ENCODE data around the gene PKM. TPM values are rescaled to one million over a fixed set of nuclear protein-coding genes. Genes with fewer than 3 reads are reported as not detected.

The PKM gene
- total and polyA plus RNA-seq, 2 donors (not counting 1 experiment from before 2014, with no cell fraction given) = 1,892 to 2,521 TPM

DNA sequence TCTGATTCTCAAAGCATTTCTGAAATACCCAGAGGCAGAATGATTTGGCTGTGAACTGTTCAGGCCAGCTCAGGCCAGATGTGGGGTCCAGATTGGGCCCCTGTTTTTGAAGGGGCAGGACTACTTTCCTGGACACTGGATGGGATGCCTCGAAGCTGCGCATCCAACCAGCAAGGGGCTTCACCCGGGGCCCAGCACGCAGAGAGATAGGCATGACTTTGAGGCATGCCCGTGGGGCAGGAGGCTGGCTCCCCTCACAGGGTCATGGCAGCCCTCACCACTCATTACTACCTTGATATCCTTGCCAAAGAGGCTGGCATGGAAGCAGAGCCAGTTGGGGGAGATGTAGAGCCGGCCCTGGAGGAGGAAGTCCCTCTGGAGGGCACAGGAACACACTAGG is 63.5 kb downstream of the PKM start:
- H3K9me3 ChIP-seq (ENCODE audit: control insufficient read depth, insufficient read depth, low read depth, low read length) = no peaks in the 10 kb centered on the region

DNA sequence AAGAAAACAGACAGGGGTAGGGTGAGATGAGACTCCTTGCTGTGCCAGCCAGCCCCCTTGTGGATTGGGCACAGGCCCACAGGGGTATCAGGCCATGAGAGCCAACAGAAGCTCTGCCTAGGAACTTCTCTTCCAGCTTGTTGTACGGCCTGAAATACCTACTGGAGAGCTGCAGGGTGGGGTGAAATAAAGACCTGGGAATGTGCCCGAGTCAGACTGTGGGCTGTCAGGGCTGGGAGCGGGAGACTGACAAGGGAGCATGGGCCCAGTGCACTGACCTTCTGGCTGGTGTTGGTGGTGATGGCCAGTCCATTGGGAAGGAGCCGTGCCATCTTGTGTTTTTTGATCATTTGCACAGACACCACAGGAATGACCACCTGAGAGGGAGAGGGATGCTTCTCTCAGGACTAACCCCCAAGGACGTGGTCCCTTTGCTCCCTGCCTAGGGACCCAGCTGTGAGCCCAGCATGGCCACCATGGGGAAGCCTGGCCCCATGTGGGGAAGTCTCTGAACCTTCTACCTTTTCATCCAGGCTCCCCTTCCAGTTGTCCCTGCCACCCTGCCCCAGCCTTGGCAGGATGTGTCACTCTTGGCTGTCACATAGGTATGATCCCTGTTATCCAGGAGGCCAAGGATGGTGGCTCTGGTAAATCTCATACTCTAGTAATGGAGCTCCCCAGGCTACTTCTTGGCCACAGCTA is 64.1 kb downstream of the PKM start:
- no peaks in the 10 kb centered on the region for H3K36me3 ChIP-seq (ENCODE audit: control insufficient read depth, insufficient read depth, low read length)
- no peak for DNase-seq (ENCODE audit: low read depth in 2 of 2)
- H3K27ac ChIP-seq (ENCODE audit: insufficient read depth, low read length) = no peak overlapping the region
- H3K9ac ChIP-seq (ENCODE audit: insufficient read depth, low read length) = no peak overlapping the region
- H2AFZ ChIP-seq (ENCODE audit: low read length) = no peak overlapping the region
- H3K79me2 ChIP-seq (ENCODE audit: control insufficient read depth, insufficient read depth, low read length) = no peaks in the 10 kb centered on the region
- no peaks in the 10 kb centered on the region for H4K20me1 ChIP-seq (ENCODE audit: control insufficient read depth, extremely low read depth, insufficient read depth, low read length)
- no peak overlapping the region for H3K4me2 ChIP-seq (ENCODE audit: extremely low read depth, insufficient read depth, low read length)
- H3K4me3 ChIP-seq (replicated peaks in 1 of 4; ENCODE audit: control extremely low read depth in 1 of 4, insufficient read depth in 1 of 4, low read depth in 3 of 4, low read length in 4 of 4) = no peak overlapping the region
- TF ChIP-seq, protein P1, sequence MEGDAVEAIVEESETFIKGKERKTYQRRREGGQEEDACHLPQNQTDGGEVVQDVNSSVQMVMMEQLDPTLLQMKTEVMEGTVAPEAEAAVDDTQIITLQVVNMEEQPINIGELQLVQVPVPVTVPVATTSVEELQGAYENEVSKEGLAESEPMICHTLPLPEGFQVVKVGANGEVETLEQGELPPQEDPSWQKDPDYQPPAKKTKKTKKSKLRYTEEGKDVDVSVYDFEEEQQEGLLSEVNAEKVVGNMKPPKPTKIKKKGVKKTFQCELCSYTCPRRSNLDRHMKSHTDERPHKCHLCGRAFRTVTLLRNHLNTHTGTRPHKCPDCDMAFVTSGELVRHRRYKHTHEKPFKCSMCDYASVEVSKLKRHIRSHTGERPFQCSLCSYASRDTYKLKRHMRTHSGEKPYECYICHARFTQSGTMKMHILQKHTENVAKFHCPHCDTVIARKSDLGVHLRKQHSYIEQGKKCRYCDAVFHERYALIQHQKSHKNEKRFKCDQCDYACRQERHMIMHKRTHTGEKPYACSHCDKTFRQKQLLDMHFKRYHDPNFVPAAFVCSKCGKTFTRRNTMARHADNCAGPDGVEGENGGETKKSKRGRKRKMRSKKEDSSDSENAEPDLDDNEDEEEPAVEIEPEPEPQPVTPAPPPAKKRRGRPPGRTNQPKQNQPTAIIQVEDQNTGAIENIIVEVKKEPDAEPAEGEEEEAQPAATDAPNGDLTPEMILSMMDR (conservative IDR thresholded peaks at IDR 0.05 in 1 of 2, IDR thresholded peaks at IDR 0.05 in 1 of 2; ENCODE audit: low read depth in 1 of 2, low read length in 2 of 2) = no peak
- TF ChIP-seq EZH2 (IDR thresholded peaks at IDR 0.05; ENCODE audit: low read length, missing control alignments) = no peak
- peaks cover 3% of the 10 kb centered on the region for H3K27me3 ChIP-seq (ENCODE audit: control insufficient read depth, insufficient read depth, low read length)
- H3K9me3 ChIP-seq (ENCODE audit: control insufficient read depth, insufficient read depth, low read depth, low read length) = no peaks in the 10 kb centered on the region
- H3K4me1 ChIP-seq (ENCODE audit: control insufficient read depth, extremely low read depth, insufficient read depth, low read length) = no peaks in the 10 kb centered on the region

More for the DNA sequence above, 63.5 kb downstream of the PKM start:
- Histone ChIP-seq H3K27ac (ENCODE audit: insufficient read depth, low read length) (no peak overlapping the region), H3K79me2 (ENCODE audit: control insufficient read depth, insufficient read depth, low read length) (no peaks in the 10 kb centered on the region), H3K4me3 (replicated peaks in 1 of 4; ENCODE audit: control extremely low read depth in 1 of 4, insufficient read depth in 1 of 4, low read depth in 3 of 4, low read length in 4 of 4) (no peak overlapping the region), H3K27me3 (ENCODE audit: control insufficient read depth, insufficient read depth, low read length) (peaks cover 3% of the 10 kb centered on the region), H4K20me1 (ENCODE audit: control insufficient read depth, extremely low read depth, insufficient read depth, low read length) (no peaks in the 10 kb centered on the region), H3K4me1 (ENCODE audit: control insufficient read depth, extremely low read depth, insufficient read depth, low read length) (no peaks in the 10 kb centered on the region), H3K36me3 (ENCODE audit: control insufficient read depth, insufficient read depth, low read length) (no peaks in the 10 kb centered on the region), H3K9ac (ENCODE audit: insufficient read depth, low read length) (no peak overlapping the region), H3K4me2 (ENCODE audit: extremely low read depth, insufficient read depth, low read length) (no peak overlapping the region), H2AFZ (ENCODE audit: low read length) (no peak overlapping the region)
- DNase-seq (ENCODE audit: low read depth in 2 of 2) = no peak
- TF ChIP-seq, protein P1 (conservative IDR thresholded peaks at IDR 0.05 in 1 of 2, IDR thresholded peaks at IDR 0.05 in 1 of 2; ENCODE audit: low read depth in 1 of 2, low read length in 2 of 2) = no peak
- no peak for TF ChIP-seq EZH2 (IDR thresholded peaks at IDR 0.05; ENCODE audit: low read length, missing control alignments)

DNA sequence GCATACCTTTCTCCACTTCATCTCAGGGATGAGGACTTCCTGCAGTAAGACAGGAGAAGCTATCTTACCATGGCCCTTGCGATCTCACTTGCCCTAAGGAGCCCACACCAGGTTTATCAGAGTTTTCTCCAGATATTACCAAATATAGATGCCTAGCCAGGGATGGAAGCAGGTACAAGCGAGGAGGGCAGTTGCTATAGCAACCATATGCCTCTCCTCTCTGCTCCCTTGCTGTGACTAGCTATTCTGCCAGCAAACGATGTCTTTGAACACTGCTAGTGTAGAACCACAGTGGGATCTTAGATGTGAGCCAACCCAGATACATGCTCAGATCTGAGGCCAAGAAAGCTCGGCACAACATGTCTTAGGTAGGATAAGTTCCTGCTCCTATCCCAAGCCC is 67.3 kb downstream of the PKM start:
- DNase-seq (ENCODE audit: low read depth in 2 of 2) = no peak
- no peaks in the 10 kb centered on the region for H3K4me1 ChIP-seq (ENCODE audit: control insufficient read depth, extremely low read depth, insufficient read depth, low read length)
- no peaks in the 10 kb centered on the region for H3K79me2 ChIP-seq (ENCODE audit: control insufficient read depth, insufficient read depth, low read length)
- no peak overlapping the region for H3K27ac ChIP-seq (ENCODE audit: insufficient read depth, low read length)
- H2AFZ ChIP-seq (ENCODE audit: low read length) = no peak overlapping the region
- no peak overlapping the region for H3K9ac ChIP-seq (ENCODE audit: insufficient read depth, low read length)
- no peaks in the 10 kb centered on the region for H4K20me1 ChIP-seq (ENCODE audit: control insufficient read depth, extremely low read depth, insufficient read depth, low read length)
- no peaks in the 10 kb centered on the region for H3K9me3 ChIP-seq (ENCODE audit: control insufficient read depth, insufficient read depth, low read depth, low read length)
- no peak overlapping the region for H3K4me2 ChIP-seq (ENCODE audit: extremely low read depth, insufficient read depth, low read length)
- TF ChIP-seq EZH2 (IDR thresholded peaks at IDR 0.05; ENCODE audit: low read length, missing control alignments) = no peak
- TF ChIP-seq, protein P1 (conservative IDR thresholded peaks at IDR 0.05 in 1 of 2, IDR thresholded peaks at IDR 0.05 in 1 of 2; ENCODE audit: low read depth in 1 of 2, low read length in 2 of 2) = no peak
- H3K4me3 ChIP-seq (replicated peaks in 1 of 4; ENCODE audit: control extremely low read depth in 1 of 4, insufficient read depth in 1 of 4, low read depth in 3 of 4, low read length in 4 of 4) = no peak overlapping the region
- no peaks in the 10 kb centered on the region for H3K36me3 ChIP-seq (ENCODE audit: control insufficient read depth, insufficient read depth, low read length)
- H3K27me3 ChIP-seq (ENCODE audit: control insufficient read depth, insufficient read depth, low read length) = peaks cover 8% of the 10 kb centered on the region
